ENCODE results near the gene PALLD.

Gene PALLD

GRCh38 chr4:168765322-168765721 is 268.5 kb downstream of the PALLD start:
- no peak for DNase-seq (ENCODE audit: low read depth)
- H3K4me3 ChIP-seq (ENCODE audit: low read length) = no peak overlapping the region
- no peak for TF ChIP-seq CTCF (conservative IDR thresholded peaks at IDR 0.05; ENCODE audit: low read depth, low read length)

GRCh38 chr4:168765726-168766125 is 268.9 kb downstream of the PALLD start:
- TF ChIP-seq CTCF (conservative IDR thresholded peaks at IDR 0.05; ENCODE audit: low read depth, low read length) = no peak
- DNase-seq (ENCODE audit: low read depth) = peak; percentile 84
- no peak overlapping the region for H3K4me3 ChIP-seq (ENCODE audit: low read length)

- DNase-seq (ENCODE audit: low read depth) = no peak
- no peak for TF ChIP-seq CTCF (conservative IDR thresholded peaks at IDR 0.05; ENCODE audit: low read depth, low read length)
- H3K4me3 ChIP-seq (ENCODE audit: low read length) = no peak overlapping the region
Measured at GRCh38 chr4:168766604-168767316, 269.9 kb downstream of the PALLD start.

- no peak overlapping the region for H3K4me3 ChIP-seq (ENCODE audit: low read length)
- peak; percentile 93 for DNase-seq (ENCODE audit: low read depth)
- no peak for TF ChIP-seq CTCF (conservative IDR thresholded peaks at IDR 0.05; ENCODE audit: low read depth, low read length)
Measured at GRCh38 chr4:168769416-168769815, 272.6 kb downstream of the PALLD start.

GRCh38 chr4:168769837-168770236 is 273.0 kb downstream of the PALLD start:
- H3K4me3 ChIP-seq (ENCODE audit: low read length) = no peak overlapping the region
- TF ChIP-seq CTCF (conservative IDR thresholded peaks at IDR 0.05; ENCODE audit: low read depth, low read length) = no peak
- DNase-seq (ENCODE audit: low read depth) = no peak

- TF ChIP-seq CTCF (conservative IDR thresholded peaks at IDR 0.05; ENCODE audit: low read depth, low read length) = no peak
- no peak overlapping the region for H3K4me3 ChIP-seq (ENCODE audit: low read length)
- DNase-seq (ENCODE audit: low read depth) = no peak
Measured at GRCh38 chr4:168771251-168771650, 274.4 kb downstream of the PALLD start.

Data from retinal pigment epithelial cell (primary cell).